A673 (cell line): ENCODE data around the gene MSH3.

ENCODE experiments used
- CTCF ChIP-seq: fragments of 300-800, 200-600 bp; sonication (generic); conservative IDR thresholded peaks from 2 replicates; pipeline ENCODE4 v1.5.1; 2017; ENCODE audit warnings: low read depth, mild to moderate bottlenecking, antibody characterized with exemption, low read length, moderate library complexity, mixed read lengths
- EZH2 ChIP-seq: fragments of 200-600 bp; sonication (generic); IDR thresholded peaks from 2 replicates; pipeline ENCODE4 v1.6.1; 2017; ENCODE audit warnings: borderline replicate concordance, low read depth, mild to moderate bottlenecking, mixed read lengths, antibody characterized with exemption, low read length; ENCODE audit not compliant: poor library complexity, severe bottlenecking

- TF ChIP-seq CTCF (no peak), EZH2 (no peak)
Observed at GRCh38 chr5:80925931-80926330, 271.5 kb downstream of the MSH3 start.
